Gastrocnemius medialis (tissue), 4 donors: ENCODE measurements around the gene EXOC6. TPM values are rescaled to one million over a fixed set of nuclear protein-coding genes. Genes with fewer than 3 reads are reported as not detected.
A peak's percentile ranks its signal among the peaks of the same experiment; 100 is the strongest.

Source experiments
- ATAC-seq, 2 donors: fragments of 150-250 bp; one replicate each; pipeline ENCODE4 v1.9.1; 2016
- DNase-seq, 2 donors: peaks; one replicate each; pipeline ENCODE4 v3.0.0-alpha.2; 2019
- H3K27ac ChIP-seq, 4 donors: fragments of 200-600 bp; sonication (generic); 1 replicate in 1 of 4; 2 replicates in 3 of 4; pipeline ENCODE4 v1.5.1; 2016 to 2018; ENCODE audit warnings: mild to moderate bottlenecking in 2 of 4, moderate library complexity in 1 of 4
- H3K27me3 ChIP-seq, 3 donors: fragments of 200-600 bp; sonication (generic) in 2 of 3; 1 replicate in 1 of 3; 2 replicates in 2 of 3; pipeline versions ENCODE4 v1.5.1 to v1.6.0; 2016 to 2019; ENCODE audit warnings: mild to moderate bottlenecking in 1 of 3, moderate library complexity in 1 of 3
- H3K36me3 ChIP-seq, 2 donors: fragments of 200-600 bp; sonication (generic) in 1 of 2; one replicate each; pipeline ENCODE4 v1.5.1; 2017 to 2018
- H3K4me1 ChIP-seq, 2 donors: fragments of 200-600 bp; sonication (generic) in 1 of 2; one replicate each; pipeline ENCODE4 v1.5.1; 2016 to 2017; ENCODE audit warnings: mild to moderate bottlenecking in 2 of 2
- H3K4me3 ChIP-seq, 4 donors: fragments of 200-600 bp; sonication (generic) in 3 of 4; 1 replicate in 1 of 4; 2 replicates in 3 of 4; pipeline ENCODE4 v1.5.1; 2016 to 2019; ENCODE audit warnings: mild to moderate bottlenecking in 2 of 4
- H3K9me3 ChIP-seq, 3 donors: fragments of 200-600 bp; sonication (generic) in 2 of 3; 1 replicate in 1 of 3; 2 replicates in 2 of 3; pipeline ENCODE4 v1.5.1; 2016 to 2019
- POLR2A ChIP-seq, 2 donors: fragments of 450-650 bp; IDR thresholded peaks; one replicate each; pipeline ENCODE4 v1.6.1; 2017; ENCODE audit warnings: antibody characterized with exemption in 2 of 2, mild to moderate bottlenecking in 2 of 2, moderate library complexity in 2 of 2
- in situ Hi-C, 4 donors: fragments of 200-750 bp; cut with MboI; loops; one replicate each; pipeline versions ENCODE4 v1.15.0 to v1.8.0; 2017; ENCODE audit warnings: low sequenced_read_pairs in 4 of 4
- intact Hi-C: fragments of 100-400 bp; cut with DNase I; formaldehyde crosslinking; loops from one replicate; pipeline ENCODE4 v1.15.1; 2023; ENCODE audit warnings: low total_unique reads
- total RNA-seq, 4 donors: library from RNA; depleted of rRNA; stranded (reverse); fragments of >200 nt; gene quantifications; one replicate each; pipeline versions ENCODE4 v1.1.0 to v1.2.3, GENCODE V29; 2016
- TF ChIP-seq, protein P1 (sequence below), 5 experiments: fragments of 450-650 bp in 3 of 5; fragments of 200-600 bp in 2 of 5; sonication (generic) in 2 of 5; IDR thresholded peaks in 4 of 5; conservative IDR thresholded peaks in 1 of 5; 1 replicate in 4 of 5; 2 replicates in 1 of 5; pipeline ENCODE4 v1.5.1; 2016 to 2019; ENCODE audit warnings: antibody characterized with exemption in 5 of 5, mild to moderate bottlenecking in 3 of 5, moderate library complexity in 3 of 5

The EXOC6 gene
- total RNA-seq, 4 donors from 2014 or later, result 11.8 to 16.8 (median 14.6) TPM

DNA sequence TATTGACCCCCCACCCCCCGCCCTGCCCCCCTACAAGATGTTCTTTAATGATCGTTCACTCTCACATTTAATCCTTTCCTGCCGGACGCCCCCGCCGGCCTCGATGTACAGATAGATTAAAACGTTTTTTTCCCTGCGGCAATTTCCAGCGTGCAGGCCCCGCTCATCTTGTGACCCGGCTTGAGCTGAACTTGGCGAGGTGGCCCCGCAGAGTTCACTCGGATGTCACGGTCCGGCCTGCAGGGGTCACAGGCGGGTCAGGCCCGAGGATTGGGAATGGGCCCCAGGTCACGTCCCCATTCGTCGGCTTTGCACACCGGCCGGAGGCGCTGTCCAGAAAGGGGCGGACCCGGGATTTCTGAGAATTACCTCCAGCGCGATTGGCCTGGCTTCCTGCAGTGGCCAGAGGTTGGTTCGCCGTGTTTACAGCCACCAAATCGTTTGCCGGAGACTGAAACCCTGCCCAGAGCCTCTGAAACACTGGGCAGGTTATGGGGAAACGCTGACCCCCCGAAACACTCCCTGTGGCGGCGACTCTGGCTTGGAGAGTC is 223.4 kb downstream of the EXOC6 start:
- ATAC-seq (no peak), DNase-seq (no peak)
- TF ChIP-seq, protein P1, sequence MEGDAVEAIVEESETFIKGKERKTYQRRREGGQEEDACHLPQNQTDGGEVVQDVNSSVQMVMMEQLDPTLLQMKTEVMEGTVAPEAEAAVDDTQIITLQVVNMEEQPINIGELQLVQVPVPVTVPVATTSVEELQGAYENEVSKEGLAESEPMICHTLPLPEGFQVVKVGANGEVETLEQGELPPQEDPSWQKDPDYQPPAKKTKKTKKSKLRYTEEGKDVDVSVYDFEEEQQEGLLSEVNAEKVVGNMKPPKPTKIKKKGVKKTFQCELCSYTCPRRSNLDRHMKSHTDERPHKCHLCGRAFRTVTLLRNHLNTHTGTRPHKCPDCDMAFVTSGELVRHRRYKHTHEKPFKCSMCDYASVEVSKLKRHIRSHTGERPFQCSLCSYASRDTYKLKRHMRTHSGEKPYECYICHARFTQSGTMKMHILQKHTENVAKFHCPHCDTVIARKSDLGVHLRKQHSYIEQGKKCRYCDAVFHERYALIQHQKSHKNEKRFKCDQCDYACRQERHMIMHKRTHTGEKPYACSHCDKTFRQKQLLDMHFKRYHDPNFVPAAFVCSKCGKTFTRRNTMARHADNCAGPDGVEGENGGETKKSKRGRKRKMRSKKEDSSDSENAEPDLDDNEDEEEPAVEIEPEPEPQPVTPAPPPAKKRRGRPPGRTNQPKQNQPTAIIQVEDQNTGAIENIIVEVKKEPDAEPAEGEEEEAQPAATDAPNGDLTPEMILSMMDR (IDR thresholded peaks at IDR 0.05 in 4 of 5, conservative IDR thresholded peaks at IDR 0.05 in 1 of 5), result no peak
- no peak for TF ChIP-seq POLR2A (IDR thresholded peaks at IDR 0.05)
- H3K27ac ChIP-seq, result no peak overlapping the region
- intact Hi-C loops, result loop anchor here (10.0 kb wide), 1 partner anchor 283 kb away; no protein-coding TSS in a partner anchor
- peak overlapping the region; percentile 6 to 66 (median 36) for H3K4me3 ChIP-seq
- H3K4me1 ChIP-seq, result peaks cover 12 to 34% of the 10 kb centered on the region in 2 donors
- no peaks in the 10 kb centered on the region for H3K9me3 ChIP-seq
- peaks cover 69 to 75% (median 71%) of the 10 kb centered on the region in 3 donors for H3K27me3 ChIP-seq
- no peaks in the 10 kb centered on the region for H3K36me3 ChIP-seq
- in situ Hi-C loops, result no loop called here

DNA sequence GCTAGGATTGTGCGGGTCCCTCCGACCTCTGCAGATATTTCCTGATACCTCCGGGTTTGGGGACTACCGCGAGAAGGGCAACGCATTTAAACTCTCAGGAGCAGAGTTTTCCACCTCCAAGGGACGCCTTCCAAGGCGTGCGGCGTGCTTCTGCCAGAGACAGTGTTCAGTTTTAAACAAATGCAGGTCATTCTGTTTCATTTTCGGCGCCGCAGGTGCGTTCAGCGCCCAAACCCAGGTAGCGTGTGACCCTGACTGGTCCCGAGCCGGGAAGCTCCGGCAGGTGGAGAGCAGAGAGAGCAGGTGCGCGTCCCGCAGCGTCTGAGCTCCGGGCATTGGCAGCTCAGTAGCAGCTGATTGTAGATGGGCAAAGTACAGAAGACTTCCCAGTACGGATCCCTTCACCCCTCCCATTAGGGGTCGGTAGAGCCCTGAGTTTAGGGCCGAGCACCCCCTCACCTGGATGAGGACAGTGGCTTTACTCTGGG is 223.9 kb downstream of the EXOC6 start:
- peaks cover 12 to 34% of the 10 kb centered on the region in 2 donors for H3K4me1 ChIP-seq
- peaks cover 67 to 77% (median 75%) of the 10 kb centered on the region in 3 donors for H3K27me3 ChIP-seq
- no peaks in the 10 kb centered on the region for H3K36me3 ChIP-seq
- no peak for TF ChIP-seq POLR2A (IDR thresholded peaks at IDR 0.05)
- TF ChIP-seq, protein P1 (IDR thresholded peaks at IDR 0.05 in 4 of 5, conservative IDR thresholded peaks at IDR 0.05 in 1 of 5), result no peak
- ATAC-seq (no peak), DNase-seq (no peak)
- intact Hi-C loops, result loop anchor here (10.0 kb wide), 1 partner anchor 283 kb away; no protein-coding TSS in a partner anchor
- H3K27ac ChIP-seq, result no peak overlapping the region
- in situ Hi-C loops, result no loop called here
- peak overlapping the region; percentile 6 to 66 (median 36) for H3K4me3 ChIP-seq
- no peaks in the 10 kb centered on the region for H3K9me3 ChIP-seq

DNA sequence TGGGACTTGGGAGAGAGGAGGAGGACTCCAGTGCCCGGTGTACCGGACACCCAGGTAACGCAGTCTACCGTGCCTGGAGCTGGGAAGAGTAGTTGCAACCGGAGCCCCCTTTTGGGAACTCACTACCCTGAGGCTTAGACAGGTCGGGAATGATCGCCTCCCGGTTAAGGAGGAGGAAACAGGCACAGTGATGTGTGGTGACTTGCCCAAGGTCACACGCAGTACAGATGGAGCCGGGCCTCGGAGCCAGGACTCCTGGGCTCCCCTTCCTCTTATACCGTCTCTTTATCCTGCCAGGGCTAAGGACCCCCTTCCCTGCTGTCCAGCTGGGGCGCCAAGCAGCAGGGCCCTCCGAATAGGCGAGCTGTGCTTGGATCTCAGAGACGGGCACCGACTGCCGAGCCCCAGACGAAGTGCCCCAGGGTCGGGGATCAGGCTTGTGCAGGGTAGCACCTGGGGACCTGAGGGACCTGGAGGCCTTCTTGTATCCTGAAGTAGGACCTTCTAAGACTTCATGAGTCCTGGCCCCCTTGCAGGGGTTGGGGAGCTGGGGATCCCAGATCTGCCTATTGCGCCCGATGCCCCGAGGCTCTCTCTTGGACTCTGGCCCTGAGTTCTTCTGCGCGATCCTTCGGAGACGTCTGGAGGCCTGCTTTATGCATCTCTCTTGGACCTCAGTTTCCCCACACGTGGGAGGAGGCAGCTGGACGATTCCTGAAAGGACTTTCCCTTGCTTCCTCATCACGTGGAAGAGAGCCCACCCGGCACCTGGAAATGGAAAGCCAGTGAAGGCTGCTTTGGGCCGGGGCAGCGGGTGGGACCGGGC is 224.6 kb downstream of the EXOC6 start:
- no peaks in the 10 kb centered on the region for H3K36me3 ChIP-seq
- in situ Hi-C loops, result no loop called here

DNA sequence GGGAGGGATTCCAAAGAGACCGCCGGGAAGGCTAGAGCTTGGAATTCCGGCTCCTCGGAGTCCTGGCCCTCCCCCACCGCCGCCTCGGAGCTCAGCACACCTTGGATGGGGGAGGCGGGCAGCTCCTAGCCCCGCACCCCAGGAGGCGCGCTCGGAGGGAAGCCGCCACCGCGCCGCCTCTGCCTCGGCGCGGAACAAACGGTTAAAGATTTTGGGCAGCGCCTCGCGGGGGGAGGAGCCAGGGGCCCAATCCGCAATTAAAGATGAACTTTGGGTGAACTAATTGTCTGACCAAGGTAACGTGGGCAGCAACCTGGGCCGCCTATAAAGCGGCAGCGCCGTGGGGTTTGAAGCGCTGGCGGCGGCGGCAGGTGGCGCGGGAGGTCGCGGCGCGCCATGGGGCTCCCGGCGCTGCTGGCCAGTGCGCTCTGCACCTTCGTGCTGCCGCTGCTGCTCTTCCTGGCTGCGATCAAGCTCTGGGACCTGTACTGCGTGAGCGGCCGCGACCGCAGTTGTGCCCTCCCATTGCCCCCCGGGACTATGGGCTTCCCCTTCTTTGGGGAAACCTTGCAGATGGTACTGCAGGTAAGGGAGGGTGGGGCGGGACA is 225.3 kb downstream of the EXOC6 start, which contains the start of gene CYP26A1:
Gene CYP26A1, plus strand, starts transcription at position 355 of the 608 bp plus-strand sequence. Its CDS starts 42 bp downstream, at position 397.
- Histone ChIP-seq H3K36me3 (no peaks in the 10 kb centered on the region), H3K4me1 (peaks cover 12 to 29% of the 10 kb centered on the region in 2 donors), H3K4me3 (peak within 1 kb of the TSS; percentile 32 to 49 (median 44)), H3K27me3 (peaks cover 68 to 76% (median 72%) of the 10 kb centered on the region in 3 donors), H3K9me3 (no peaks in the 10 kb centered on the region), H3K27ac (no peak within 1 kb of the TSS)
- ATAC-seq, result no peak
- in situ Hi-C loops, result no loop called here
- intact Hi-C loops, result loop anchor here (10.0 kb wide), 1 partner anchor 281 kb away; no protein-coding TSS in a partner anchor
- DNase-seq, result no peak
- no peak for TF ChIP-seq POLR2A (IDR thresholded peaks at IDR 0.05)
- TF ChIP-seq, protein P1 (IDR thresholded peaks at IDR 0.05 in 4 of 5, conservative IDR thresholded peaks at IDR 0.05 in 1 of 5), result no peak

More for the DNA sequence above, 224.6 kb downstream of the EXOC6 start:
- intact Hi-C loops, result loop anchor here (10.0 kb wide), 1 partner anchor 282 kb away; no protein-coding TSS in a partner anchor
- Histone ChIP-seq H3K9me3 (no peaks in the 10 kb centered on the region), H3K4me1 (peaks cover 12 to 34% of the 10 kb centered on the region in 2 donors), H3K4me3 (peak overlapping the region; percentile 32 to 66 (median 46)), H3K27me3 (peaks cover 70 to 77% (median 77%) of the 10 kb centered on the region in 3 donors), H3K27ac (no peak overlapping the region)
- DNase-seq (no peak), ATAC-seq (no peak)
- TF ChIP-seq, protein P1 (IDR thresholded peaks at IDR 0.05 in 4 of 5, conservative IDR thresholded peaks at IDR 0.05 in 1 of 5), result no peak
- TF ChIP-seq POLR2A (IDR thresholded peaks at IDR 0.05), result no peak
